DND-41 (cell line): ENCODE data around the gene FARP1.

Experiments
- ATAC-seq: fragments of 200-7000 bp; cut with Tn5 transposase; 3 replicates; pipeline ENCODE4 v1.9.1; 2021; ENCODE audit warnings: low read depth; ENCODE audit not compliant: insufficient read depth
- DNase-seq: peaks from one replicate; pipeline ENCODE4 v3.0.0-alpha.2; 2020
- H2AFZ ChIP-seq: 2 replicates; pipeline ENCODE4 v1.6.0; 2012; ENCODE audit warnings: low read depth, low read length
- H3K27ac ChIP-seq: 2 replicates; pipeline ENCODE4 v1.5.1; 2012; ENCODE audit warnings: low read length, inconsistent platforms
- H3K27me3 ChIP-seq: fragments of 200-600 bp; sonication (generic); 2 replicates; pipeline ENCODE4 v1.6.0; 2012; ENCODE audit warnings: low read length, mild to moderate bottlenecking, inconsistent platforms; ENCODE audit not compliant: insufficient read depth, poor library complexity
- H3K36me3 ChIP-seq: 2 replicates; pipeline ENCODE4 v1.5.1; 2012; ENCODE audit warnings: low read length, inconsistent platforms; ENCODE audit not compliant: insufficient read depth
- H3K4me1 ChIP-seq: 2 replicates; pipeline ENCODE4 v1.5.1; 2012; ENCODE audit warnings: mild to moderate bottlenecking, low read length; ENCODE audit not compliant: insufficient read depth
- H3K4me2 ChIP-seq: 2 replicates; pipeline ENCODE4 v1.6.0; 2012; ENCODE audit warnings: mild to moderate bottlenecking, moderate library complexity, low read length, inconsistent platforms; ENCODE audit not compliant: insufficient read depth
- H3K4me3 ChIP-seq, 2 experiments: fragments of 200-600 bp in 1 of 2; shearing (Covaris generic) in 1 of 2; 2 replicates each; pipeline ENCODE4 v1.5.1; 2012 to 2016; ENCODE audit warnings: inconsistent platforms in 2 of 2, low read length in 2 of 2, mild to moderate bottlenecking in 2 of 2, low read depth in 1 of 2, moderate library complexity in 1 of 2
- H3K79me2 ChIP-seq: 2 replicates; pipeline ENCODE4 v1.6.0; 2012; ENCODE audit warnings: low read length, inconsistent platforms; ENCODE audit not compliant: insufficient read depth
- H3K9ac ChIP-seq: 2 replicates; pipeline ENCODE4 v1.6.0; 2012; ENCODE audit warnings: low read depth, mild to moderate bottlenecking, inconsistent platforms, low read length, moderate library complexity
- H3K9me3 ChIP-seq: 2 replicates; pipeline ENCODE4 v1.5.1; 2012; ENCODE audit warnings: low read length, moderate library complexity, mild to moderate bottlenecking, inconsistent platforms; ENCODE audit not compliant: insufficient read depth, severe bottlenecking
- H4K20me1 ChIP-seq: 2 replicates; pipeline ENCODE4 v1.6.0; 2012; ENCODE audit warnings: low read length; ENCODE audit not compliant: insufficient read depth
- CTCF ChIP-seq: IDR thresholded peaks from 2 replicates; pipeline ENCODE4 v1.5.1; 2012; ENCODE audit warnings: borderline replicate concordance, low read length, moderate library complexity, mild to moderate bottlenecking; ENCODE audit not compliant: poor library complexity, severe bottlenecking; ENCODE audit errors: extremely low read depth
- EZH2 ChIP-seq: IDR thresholded peaks from 3 replicates; pipeline ENCODE4 v1.6.1; 2012; ENCODE audit warnings: borderline replicate concordance, low read depth, mild to moderate bottlenecking, moderate library complexity, low read length, inconsistent platforms; ENCODE audit not compliant: severe bottlenecking

FARP1 gene

GRCh38 chr13:98265692-98266551, 123.0 kb downstream of the FARP1 start:
- H3K4me2 ChIP-seq, result no peak overlapping the region
- H3K9ac ChIP-seq, result no peak overlapping the region
- no peak overlapping the region for H3K4me3 ChIP-seq
- DNase-seq (no peak), ATAC-seq (no peak)
- H3K4me1 ChIP-seq, result no peaks in the 10 kb centered on the region
- H3K27me3 ChIP-seq, result peaks cover 10% of the 10 kb centered on the region
- TF ChIP-seq EZH2 (no peak), CTCF (no peak)
- H3K79me2 ChIP-seq, result no peaks in the 10 kb centered on the region
- no peak overlapping the region for H3K27ac ChIP-seq
- no peaks in the 10 kb centered on the region for H4K20me1 ChIP-seq
- no peak overlapping the region for H2AFZ ChIP-seq
- no peaks in the 10 kb centered on the region for H3K9me3 ChIP-seq
- no peaks in the 10 kb centered on the region for H3K36me3 ChIP-seq

- no peak overlapping the region for H3K9ac ChIP-seq
- no peak overlapping the region for H2AFZ ChIP-seq
- no peak overlapping the region for H3K4me3 ChIP-seq
- no peak overlapping the region for H3K4me2 ChIP-seq
- no peaks in the 10 kb centered on the region for H3K79me2 ChIP-seq
- ATAC-seq, result no peak
- H4K20me1 ChIP-seq, result no peaks in the 10 kb centered on the region
- H3K27me3 ChIP-seq, result peaks cover 9% of the 10 kb centered on the region
- H3K4me1 ChIP-seq, result no peaks in the 10 kb centered on the region
- H3K27ac ChIP-seq, result no peak overlapping the region
- DNase-seq, result no peak
- H3K9me3 ChIP-seq, result no peaks in the 10 kb centered on the region
- no peaks in the 10 kb centered on the region for H3K36me3 ChIP-seq
- TF ChIP-seq EZH2, result no peak
- no peak for TF ChIP-seq CTCF
Measured at GRCh38 chr13:98267080-98267912, 124.4 kb downstream of the FARP1 start.

GRCh38 chr13:98269386-98269785, 126.5 kb downstream of the FARP1 start:
- Histone ChIP-seq H3K4me1 (no peaks in the 10 kb centered on the region), H3K27ac (no peak overlapping the region), H3K79me2 (no peaks in the 10 kb centered on the region), H3K4me3 (no peak overlapping the region), H3K9me3 (no peaks in the 10 kb centered on the region), H4K20me1 (no peaks in the 10 kb centered on the region), H3K27me3 (peaks cover 5% of the 10 kb centered on the region), H2AFZ (no peak overlapping the region), H3K36me3 (no peaks in the 10 kb centered on the region), H3K9ac (no peak overlapping the region), H3K4me2 (no peak overlapping the region)
- no peak for ATAC-seq
- DNase-seq, result no peak
- no peak for TF ChIP-seq CTCF
- TF ChIP-seq EZH2, result no peak
